AG09319 (cell line): Measurements from ENCODE around the gene SESN1.
"Not testable (repeated sequence)": the region's sequence is repeated elsewhere in the genome, so short reads cannot be mapped to it uniquely, and the experiment has no call there.

Experiments
- DNase-seq: peaks from one replicate; pipeline ENCODE4 v3.0.0-alpha.2; 2010; ENCODE audit warnings: low read depth; ENCODE audit errors: extremely low read depth
- TF ChIP-seq, protein P1 (sequence below): IDR thresholded peaks from 2 replicates; pipeline ENCODE4 v1.5.1; 2011; ENCODE audit warnings: low read depth, mild to moderate bottlenecking, inconsistent platforms, low read length, moderate library complexity

Gene SESN1

DNA sequence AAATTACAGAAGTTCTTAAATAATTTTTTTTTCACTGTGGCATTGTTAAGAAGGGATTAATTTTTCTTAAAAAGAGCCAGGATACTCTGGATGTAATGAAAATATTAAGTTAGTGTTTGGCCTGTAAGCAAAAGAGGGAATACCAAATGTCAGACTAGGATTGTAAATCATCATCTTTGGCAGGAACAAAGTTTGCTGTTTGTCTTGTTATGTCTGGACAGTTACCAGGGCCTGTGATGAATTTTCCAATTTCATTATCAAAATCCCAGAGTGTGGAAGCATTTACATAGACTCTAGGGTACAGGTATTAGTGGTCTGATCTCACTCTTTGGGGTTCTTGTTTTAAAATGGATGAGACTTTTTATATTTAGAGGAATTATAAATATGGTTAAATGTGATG is 26.8 kb upstream of the SESN1 start:
- no peak for DNase-seq
- TF ChIP-seq, protein P1, sequence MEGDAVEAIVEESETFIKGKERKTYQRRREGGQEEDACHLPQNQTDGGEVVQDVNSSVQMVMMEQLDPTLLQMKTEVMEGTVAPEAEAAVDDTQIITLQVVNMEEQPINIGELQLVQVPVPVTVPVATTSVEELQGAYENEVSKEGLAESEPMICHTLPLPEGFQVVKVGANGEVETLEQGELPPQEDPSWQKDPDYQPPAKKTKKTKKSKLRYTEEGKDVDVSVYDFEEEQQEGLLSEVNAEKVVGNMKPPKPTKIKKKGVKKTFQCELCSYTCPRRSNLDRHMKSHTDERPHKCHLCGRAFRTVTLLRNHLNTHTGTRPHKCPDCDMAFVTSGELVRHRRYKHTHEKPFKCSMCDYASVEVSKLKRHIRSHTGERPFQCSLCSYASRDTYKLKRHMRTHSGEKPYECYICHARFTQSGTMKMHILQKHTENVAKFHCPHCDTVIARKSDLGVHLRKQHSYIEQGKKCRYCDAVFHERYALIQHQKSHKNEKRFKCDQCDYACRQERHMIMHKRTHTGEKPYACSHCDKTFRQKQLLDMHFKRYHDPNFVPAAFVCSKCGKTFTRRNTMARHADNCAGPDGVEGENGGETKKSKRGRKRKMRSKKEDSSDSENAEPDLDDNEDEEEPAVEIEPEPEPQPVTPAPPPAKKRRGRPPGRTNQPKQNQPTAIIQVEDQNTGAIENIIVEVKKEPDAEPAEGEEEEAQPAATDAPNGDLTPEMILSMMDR, result no peak

- TF ChIP-seq, protein P1, result no peak
- no peak for DNase-seq
These were observed 24.3 kb upstream of the SESN1 start for GRCh38 chr6:109118871-109119354.

DNA sequence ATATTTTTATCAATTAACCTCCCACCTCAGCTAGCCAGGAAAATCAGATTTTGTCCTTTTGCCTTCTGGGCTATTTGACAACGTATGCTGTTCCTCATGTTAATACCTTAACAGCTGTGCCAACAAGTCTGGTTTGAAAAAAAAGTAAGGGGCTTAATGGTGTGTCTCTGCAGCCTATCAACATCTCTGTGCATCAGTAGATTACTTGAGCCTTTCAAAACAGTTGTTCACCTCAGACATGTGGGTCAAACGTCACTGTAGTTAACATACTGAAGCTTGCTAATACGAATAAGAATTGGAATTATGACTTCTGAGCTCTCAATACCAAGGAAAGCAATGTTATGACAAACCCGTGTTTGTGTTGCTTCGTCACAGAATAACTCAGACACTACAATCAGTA is 23.7 kb upstream of the SESN1 start:
- TF ChIP-seq, protein P1, result no peak
- DNase-seq, result no peak

GRCh38 chr6:109117346-109118035 is 22.8 kb upstream of the SESN1 start:
- TF ChIP-seq, protein P1, result no peak
- no peak for DNase-seq

- not testable (repeated sequence) for DNase-seq
These were observed 18.0 kb upstream of the SESN1 start for GRCh38 chr6:109112663-109113062.

GRCh38 chr6:109109663-109110062 is 15.0 kb upstream of the SESN1 start:
- DNase-seq, result not testable (repeated sequence)

DNA sequence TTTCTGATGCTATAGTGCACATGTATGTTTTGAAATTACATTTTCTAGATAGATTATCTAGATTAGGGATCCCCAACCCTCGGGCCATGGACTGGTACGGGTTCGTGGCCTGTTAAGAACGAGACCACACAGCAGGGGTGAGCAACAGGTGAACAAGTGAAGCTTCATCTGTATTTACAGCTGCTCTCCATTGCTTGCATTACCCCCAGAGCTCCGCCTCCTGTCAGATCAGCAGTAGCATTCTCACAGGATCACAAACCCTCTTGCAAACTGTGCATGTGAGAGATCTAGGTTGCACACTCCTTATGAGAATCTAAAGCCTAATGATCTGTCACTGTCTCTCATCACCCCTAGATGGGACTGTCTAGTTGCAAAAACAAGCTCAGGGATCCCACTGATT is 11.0 kb upstream of the SESN1 start:
- TF ChIP-seq, protein P1, result no peak
- DNase-seq, result no peak

DNA sequence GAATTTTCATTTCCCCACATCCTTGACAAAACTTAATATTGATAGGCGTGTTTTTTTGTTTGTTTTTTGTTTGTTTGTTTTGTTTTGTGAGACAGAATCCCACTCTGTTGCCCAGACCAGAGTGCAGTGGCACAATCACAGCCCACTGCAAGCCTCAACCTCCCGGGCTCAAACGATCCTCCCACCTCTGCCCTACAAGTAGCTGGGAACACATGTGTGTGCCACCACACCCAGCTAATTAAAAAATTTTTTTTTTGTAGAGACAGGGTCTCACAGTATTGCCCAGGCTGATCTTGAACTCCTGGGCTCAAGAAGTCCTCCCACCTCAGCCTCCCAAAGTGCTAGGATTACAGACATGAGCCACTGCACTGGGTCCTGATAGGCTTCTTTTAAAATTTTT is 9.9 kb upstream of the SESN1 start:
- TF ChIP-seq, protein P1, result no peak
- no peak for DNase-seq
